ENCODE data around the gene GALNT2.

DNA sequence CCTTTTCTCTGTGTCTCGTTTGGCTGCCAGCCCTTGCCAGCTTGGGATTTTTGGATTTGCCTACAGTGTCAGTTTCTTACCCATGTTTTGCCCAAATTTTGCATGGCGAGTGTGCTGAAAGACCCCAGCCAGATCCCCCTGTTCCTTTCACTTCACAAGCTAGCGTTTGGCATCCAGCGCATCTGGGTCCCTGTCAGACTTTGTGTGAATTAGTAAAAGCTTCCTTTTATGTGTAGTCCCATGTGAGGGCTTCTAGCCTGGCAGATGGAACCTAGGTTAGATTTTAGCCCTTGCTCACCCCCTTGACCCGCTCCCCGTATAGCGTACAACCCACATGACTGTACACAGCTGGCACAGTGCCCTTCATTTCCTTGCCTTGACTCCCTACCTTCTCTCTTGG lies 22.3 kb upstream of the GALNT2 start:
- TF ChIP-seq TAF1 (IDR thresholded peaks at IDR 0.05; ENCODE audit: low read depth, low read length), result no peak
- TF ChIP-seq POLR2AphosphoS5 (IDR thresholded peaks at IDR 0.05; ENCODE audit: low read depth, low read length), result no peak
- no peak for TF ChIP-seq POLR2A (IDR thresholded peaks at IDR 0.05; ENCODE audit: low read depth, low read length)
- no peak for TF ChIP-seq PAX5 (IDR thresholded peaks at IDR 0.05; ENCODE audit: insufficient read depth, low read length, severe bottlenecking)
- no peak for TF ChIP-seq SPI1 (IDR thresholded peaks at IDR 0.05; ENCODE audit: low read depth, low read length)
- no peak for TF ChIP-seq POU2F2 (IDR thresholded peaks at IDR 0.05; ENCODE audit: low read depth, low read length)
